Naive B cell (primary cell): ENCODE measurements around the gene ADGRE1. TPM values are rescaled to one million over a fixed set of nuclear protein-coding genes. Genes with fewer than 3 reads are reported as not detected.

Experiments
- ATAC-seq, 2 donors: fragments of 150-1000 bp; cut with Tn5 transposase; 2 replicates each; pipeline ENCODE4 v1.10.0; 2021; ENCODE audit warnings: low read depth in 2 of 2, mild to moderate bottlenecking in 2 of 2, moderate library complexity in 2 of 2
- DNase-seq: peaks from one replicate; pipeline ENCODE4 v3.0.0; 2022
- H3K27ac Mint-ChIP-seq, 6 donors: one replicate each; pipeline ENCODE4 v1.8.0; 2020 to 2022; ENCODE audit warnings: mild to moderate bottlenecking in 6 of 6, mixed read lengths in 6 of 6, moderate library complexity in 5 of 6, inconsistent platforms in 2 of 6
- H3K27me3 Mint-ChIP-seq, 3 donors: one replicate each; pipeline ENCODE4 v1.8.0; 2021 to 2022; ENCODE audit warnings: mixed read lengths in 3 of 3, mild to moderate bottlenecking in 1 of 3
- H3K36me3 Mint-ChIP-seq, 2 donors: one replicate each; pipeline ENCODE4 v1.8.0; 2020 to 2022; ENCODE audit warnings: mixed read lengths in 2 of 2, inconsistent platforms in 1 of 2, mild to moderate bottlenecking in 1 of 2
- H3K4me1 Mint-ChIP-seq, 3 donors: one replicate each; pipeline ENCODE4 v1.8.0; 2020 to 2022; ENCODE audit warnings: mixed read lengths in 3 of 3, inconsistent platforms in 1 of 3, mild to moderate bottlenecking in 1 of 3, moderate library complexity in 1 of 3
- H3K4me3 Mint-ChIP-seq, 8 donors: one replicate each; pipeline ENCODE4 v1.8.0; 2020 to 2022; ENCODE audit warnings: mild to moderate bottlenecking in 8 of 8, mixed read lengths in 8 of 8, moderate library complexity in 8 of 8, inconsistent platforms in 2 of 8
- H3K9me3 Mint-ChIP-seq, 7 donors: one replicate each; pipeline ENCODE4 v1.8.0; 2020 to 2022; ENCODE audit warnings: mixed read lengths in 7 of 7, mild to moderate bottlenecking in 5 of 7, inconsistent platforms in 2 of 7, moderate library complexity in 1 of 7
- polyA plus RNA-seq, 6 donors: library from polyadenylated mRNA; unstranded; fragments of 300-500 nt; fragmentation: Illumina TruSeq; gene quantifications; one replicate each; pipeline ENCODE4 v1.2.3, GENCODE V29; 2021; ENCODE audit warnings: low read depth in 6 of 6

ADGRE1 gene, protein sequence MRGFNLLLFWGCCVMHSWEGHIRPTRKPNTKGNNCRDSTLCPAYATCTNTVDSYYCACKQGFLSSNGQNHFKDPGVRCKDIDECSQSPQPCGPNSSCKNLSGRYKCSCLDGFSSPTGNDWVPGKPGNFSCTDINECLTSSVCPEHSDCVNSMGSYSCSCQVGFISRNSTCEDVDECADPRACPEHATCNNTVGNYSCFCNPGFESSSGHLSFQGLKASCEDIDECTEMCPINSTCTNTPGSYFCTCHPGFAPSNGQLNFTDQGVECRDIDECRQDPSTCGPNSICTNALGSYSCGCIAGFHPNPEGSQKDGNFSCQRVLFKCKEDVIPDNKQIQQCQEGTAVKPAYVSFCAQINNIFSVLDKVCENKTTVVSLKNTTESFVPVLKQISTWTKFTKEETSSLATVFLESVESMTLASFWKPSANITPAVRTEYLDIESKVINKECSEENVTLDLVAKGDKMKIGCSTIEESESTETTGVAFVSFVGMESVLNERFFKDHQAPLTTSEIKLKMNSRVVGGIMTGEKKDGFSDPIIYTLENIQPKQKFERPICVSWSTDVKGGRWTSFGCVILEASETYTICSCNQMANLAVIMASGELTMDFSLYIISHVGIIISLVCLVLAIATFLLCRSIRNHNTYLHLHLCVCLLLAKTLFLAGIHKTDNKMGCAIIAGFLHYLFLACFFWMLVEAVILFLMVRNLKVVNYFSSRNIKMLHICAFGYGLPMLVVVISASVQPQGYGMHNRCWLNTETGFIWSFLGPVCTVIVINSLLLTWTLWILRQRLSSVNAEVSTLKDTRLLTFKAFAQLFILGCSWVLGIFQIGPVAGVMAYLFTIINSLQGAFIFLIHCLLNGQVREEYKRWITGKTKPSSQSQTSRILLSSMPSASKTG
- polyA plus RNA-seq, result under 1 TPM in 3 of 6 donors, not detected in 3; 0.44 to 0.67 (median 0.52) TPM

DNA sequence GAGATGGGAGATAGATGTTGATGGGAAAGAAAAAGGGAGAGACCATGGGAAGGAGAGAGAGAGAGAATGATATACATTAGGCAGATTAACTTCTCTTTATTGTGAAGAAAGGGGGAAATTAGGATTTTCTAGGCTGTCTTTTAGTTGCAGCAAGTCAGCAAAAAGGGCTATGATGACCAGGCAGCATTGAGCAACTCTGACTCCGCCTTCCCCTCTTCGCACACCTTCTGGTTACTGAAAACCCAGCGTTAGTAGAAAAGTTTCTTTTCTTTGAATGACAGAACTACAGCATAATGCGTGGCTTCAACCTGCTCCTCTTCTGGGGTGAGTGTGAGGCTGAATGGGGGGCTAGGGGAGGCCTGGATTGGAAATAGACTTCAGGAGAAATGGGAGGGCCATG lies at the start of gene ADGRE1:
ADGRE1 (plus strand) TSS at position 264 of the 400 bp plus-strand sequence; CDS start at position 294, 30 bp downstream.
- H3K4me1 Mint-ChIP-seq, result peaks cover 8 to 16% (median 12%) of the 10 kb centered on the region in 3 donors
- ATAC-seq, result no peak

DNA sequence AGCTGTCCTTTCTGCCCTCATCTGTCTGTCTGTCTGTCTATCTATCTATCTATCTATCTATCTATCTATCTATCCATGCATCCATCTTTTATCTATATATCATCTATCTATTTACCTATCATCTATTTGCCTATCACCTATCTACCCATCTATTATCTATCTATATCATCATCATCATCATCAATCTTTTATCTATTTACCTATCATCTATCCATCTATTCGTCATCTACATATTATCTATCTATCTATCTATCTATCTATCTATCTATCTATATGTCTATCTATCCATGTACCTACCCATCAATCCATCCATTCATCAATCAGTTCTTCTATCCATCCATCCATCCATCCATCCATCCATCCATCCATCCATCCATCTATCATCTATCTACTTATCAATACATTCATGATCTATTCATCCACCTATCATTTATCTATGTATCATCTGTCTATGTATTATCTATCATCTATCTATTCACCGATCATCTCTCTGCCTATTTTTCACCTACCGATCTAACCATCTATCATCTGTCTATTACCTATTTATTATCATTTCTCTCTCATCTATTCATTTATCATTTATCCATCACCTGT lies 49.2 kb upstream of the ADGRE1 start:
- Mint-ChIP-seq H3K36me3 (peaks cover 16 to 30% of the 10 kb centered on the region in 2 donors), H3K4me3 (no peak overlapping the region), H3K4me1 (peaks cover 2 to 14% (median 8%) of the 10 kb centered on the region in 3 donors), H3K27ac (peak overlapping the region in 5 of 6 donors; percentile 0 to 82 (median 35)), H3K9me3 (no peaks in the 10 kb centered on the region), H3K27me3 (no peaks in the 10 kb centered on the region)
- DNase-seq, result no peak
- ATAC-seq, result no peak

More for the DNA sequence above, at the start of gene ADGRE1:
- DNase-seq, result no peak
- Mint-ChIP-seq H3K36me3 (peaks cover 8 to 18% of the 10 kb centered on the region in 2 donors), H3K27me3 (peaks cover 21 to 27% (median 26%) of the 10 kb centered on the region in 3 donors), H3K27ac (peak within 1 kb of the TSS in 1 of 6 donors; percentile 5), H3K4me3 (peak within 1 kb of the TSS in 1 of 8 donors; percentile 5), H3K9me3 (peaks cover 4 to 33% (median 17%) of the 10 kb centered on the region in 7 donors)

DNA sequence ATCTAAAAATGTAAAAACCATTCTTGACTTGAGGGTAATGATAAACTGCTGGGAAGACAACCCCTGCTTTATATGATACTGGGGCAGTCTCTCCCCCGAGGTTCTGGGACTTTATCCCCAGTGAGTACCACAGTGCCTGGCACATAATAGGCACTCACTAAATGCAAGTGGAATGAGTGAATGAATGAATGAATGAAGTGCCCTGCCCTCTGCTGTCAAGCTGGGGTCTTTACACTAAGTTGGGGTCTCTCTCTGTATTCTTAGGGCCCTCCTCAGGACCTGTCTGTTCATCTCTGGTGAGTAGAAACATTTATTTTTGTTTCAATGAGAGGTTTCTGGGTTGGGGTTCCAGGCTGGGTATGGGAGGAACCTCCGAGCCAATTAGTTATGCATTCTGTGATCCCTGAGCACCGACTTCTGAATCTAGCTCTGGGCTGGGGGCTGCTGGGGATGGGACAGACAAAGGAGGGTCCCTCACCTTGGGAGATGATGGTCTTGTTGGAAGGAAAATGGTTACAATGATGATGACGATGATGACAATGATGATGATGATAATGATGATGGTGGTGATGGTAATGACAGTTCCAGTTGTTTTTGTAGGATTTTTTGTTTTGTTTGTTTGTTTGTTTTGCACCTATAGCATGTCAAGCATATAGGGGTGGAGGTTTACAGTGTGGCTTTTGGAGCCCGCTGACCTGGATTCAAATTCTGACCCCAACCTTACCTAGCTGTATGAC lies 44.3 kb upstream of the ADGRE1 start:
- Mint-ChIP-seq H3K9me3 (no peaks in the 10 kb centered on the region), H3K36me3 (peaks cover 4 to 5% of the 10 kb centered on the region in 2 donors), H3K4me3 (peak overlapping the region in 1 of 8 donors; percentile 22), H3K4me1 (peaks cover 0 to 5% (median 3%) of the 10 kb centered on the region in 3 donors), H3K27ac (peak overlapping the region in 3 of 6 donors; percentile 51 to 72 (median 59)), H3K27me3 (no peaks in the 10 kb centered on the region)
- no peak for DNase-seq
- ATAC-seq, result no peak

DNA sequence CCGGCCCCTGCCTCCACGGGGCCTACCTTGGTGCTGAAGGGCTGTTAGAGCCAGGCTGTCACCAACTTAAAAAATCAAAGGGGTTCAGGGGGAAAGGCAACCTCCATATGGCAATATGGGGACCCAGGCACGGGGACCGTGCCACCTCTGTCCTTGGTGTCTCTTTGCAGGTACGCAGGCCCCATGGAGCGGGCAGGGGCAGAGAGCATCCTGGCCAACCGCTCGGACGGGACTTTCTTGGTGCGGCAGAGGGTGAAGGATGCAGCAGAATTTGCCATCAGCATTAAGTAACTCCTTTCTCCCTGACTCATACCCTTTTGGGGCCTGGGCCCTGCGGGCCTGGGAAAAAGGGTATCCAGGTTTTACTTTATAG lies 39.6 kb upstream of the ADGRE1 start:
- ATAC-seq, result no peak
- H3K27ac Mint-ChIP-seq, result no peak overlapping the region
- H3K9me3 Mint-ChIP-seq, result no peaks in the 10 kb centered on the region
- no peak for DNase-seq
- H3K27me3 Mint-ChIP-seq, result no peaks in the 10 kb centered on the region
- H3K4me3 Mint-ChIP-seq, result no peak overlapping the region
- peaks cover 0 to 7% (median 0%) of the 10 kb centered on the region in 3 donors for H3K4me1 Mint-ChIP-seq
- peaks cover 0 to 6% of the 10 kb centered on the region in 2 donors for H3K36me3 Mint-ChIP-seq

DNA sequence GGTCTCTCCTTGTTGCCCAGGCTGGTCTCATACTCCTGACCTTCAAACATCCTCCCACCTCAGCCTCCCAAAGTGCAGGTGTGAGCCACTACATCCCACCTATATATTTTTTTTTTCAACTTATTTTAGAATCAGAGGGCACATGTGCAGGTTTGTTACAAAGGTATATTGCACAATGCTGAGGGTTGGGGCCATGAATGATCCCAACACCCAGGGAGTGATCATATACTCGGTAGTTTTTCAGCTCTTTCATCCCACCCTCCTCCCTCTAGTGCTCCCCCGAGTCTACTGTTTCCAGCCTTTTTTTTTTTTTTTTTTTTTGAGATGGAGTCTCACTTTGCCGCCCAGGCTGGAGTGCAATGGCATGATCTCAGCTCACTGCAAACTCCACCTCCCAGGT lies 38.4 kb upstream of the ADGRE1 start:
- DNase-seq (no peak), ATAC-seq (no peak)
- H3K27ac Mint-ChIP-seq, result no peak overlapping the region
- no peak overlapping the region for H3K4me3 Mint-ChIP-seq
- peaks cover 0 to 9% of the 10 kb centered on the region in 2 donors for H3K36me3 Mint-ChIP-seq
- peaks cover 0 to 5% (median 3%) of the 10 kb centered on the region in 3 donors for H3K4me1 Mint-ChIP-seq
- H3K27me3 Mint-ChIP-seq, result no peaks in the 10 kb centered on the region
- H3K9me3 Mint-ChIP-seq, result no peaks in the 10 kb centered on the region

DNA sequence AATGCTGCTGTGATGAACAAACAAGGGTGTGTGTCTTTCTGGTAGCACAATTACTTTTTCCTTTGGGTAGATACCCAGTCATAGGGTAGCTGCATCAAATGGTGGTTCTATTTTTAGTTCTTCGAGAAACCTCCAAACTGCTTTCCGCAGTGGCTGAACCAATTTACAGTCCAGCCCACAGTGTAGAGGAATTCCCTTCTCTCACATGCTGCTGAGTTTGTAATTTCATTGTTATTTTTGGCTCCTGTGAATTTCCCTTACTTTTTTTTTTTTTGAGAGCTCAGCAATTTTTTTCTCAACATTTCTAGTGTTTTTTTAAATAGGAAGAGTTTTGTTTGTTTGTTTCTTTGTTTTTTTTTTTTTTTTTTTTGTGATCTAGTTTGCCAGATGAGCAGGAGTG lies 37.5 kb upstream of the ADGRE1 start:
- no peaks in the 10 kb centered on the region for H3K27me3 Mint-ChIP-seq
- peaks cover 0 to 5% (median 2%) of the 10 kb centered on the region in 3 donors for H3K4me1 Mint-ChIP-seq

DNA sequence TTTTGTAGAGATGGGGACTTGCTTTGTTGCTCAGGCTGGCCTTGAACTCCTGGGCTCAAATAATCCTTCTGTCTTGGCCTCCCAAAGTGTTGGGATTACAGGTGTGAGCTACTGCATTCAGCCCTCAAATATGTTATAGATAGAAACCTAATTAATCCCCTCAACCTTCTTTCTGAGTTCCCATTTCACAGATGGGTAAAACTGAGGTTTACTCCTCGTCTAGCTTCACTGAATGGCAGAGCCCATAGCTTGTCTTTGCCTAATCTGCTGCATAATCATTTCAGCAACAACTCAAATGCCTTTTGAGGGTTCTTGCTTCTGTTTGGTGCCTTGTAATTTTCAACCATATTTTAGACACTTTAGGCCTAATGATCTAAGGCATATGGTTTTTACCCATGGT lies 36.0 kb upstream of the ADGRE1 start:
- Mint-ChIP-seq H3K4me3 (no peak overlapping the region), H3K27ac (no peak overlapping the region), H3K9me3 (no peaks in the 10 kb centered on the region), H3K27me3 (no peaks in the 10 kb centered on the region), H3K4me1 (peaks cover 2 to 5% (median 5%) of the 10 kb centered on the region in 3 donors), H3K36me3 (peaks cover 10 to 31% of the 10 kb centered on the region in 2 donors)
- DNase-seq (no peak), ATAC-seq (no peak)

More for the DNA sequence above, 37.5 kb upstream of the ADGRE1 start:
- Mint-ChIP-seq H3K9me3 (no peaks in the 10 kb centered on the region), H3K4me3 (no peak overlapping the region), H3K36me3 (peaks cover under 1 to 18% of the 10 kb centered on the region in 2 donors), H3K27ac (peak overlapping the region in 2 of 6 donors; percentile 37 to 67)
- ATAC-seq (no peak), DNase-seq (no peak)

DNA sequence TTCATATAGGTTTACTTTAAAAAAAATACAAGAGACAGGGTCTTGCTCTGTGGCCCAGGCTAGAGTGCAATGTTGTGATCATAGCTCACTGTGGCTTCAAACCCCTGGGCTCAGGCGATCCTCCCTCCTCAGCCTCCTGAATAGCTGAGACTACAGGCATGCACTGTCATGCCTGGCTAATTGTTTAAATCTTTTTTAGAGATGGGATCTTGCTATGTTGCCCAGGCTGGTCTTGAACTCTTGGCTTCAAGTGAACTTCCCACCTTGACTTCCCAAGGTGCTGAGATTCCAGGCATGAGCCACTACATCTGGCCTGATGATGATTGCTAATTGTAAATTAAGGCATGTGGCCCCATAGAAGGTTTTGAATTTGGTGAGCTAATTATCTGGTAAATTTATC lies 35.4 kb upstream of the ADGRE1 start:
- H3K4me1 Mint-ChIP-seq, result peaks cover 2 to 9% (median 5%) of the 10 kb centered on the region in 3 donors
- no peak overlapping the region for H3K4me3 Mint-ChIP-seq
- no peaks in the 10 kb centered on the region for H3K9me3 Mint-ChIP-seq
- peaks cover 14 to 38% of the 10 kb centered on the region in 2 donors for H3K36me3 Mint-ChIP-seq
- no peak overlapping the region for H3K27ac Mint-ChIP-seq
- no peaks in the 10 kb centered on the region for H3K27me3 Mint-ChIP-seq
- DNase-seq (no peak), ATAC-seq (no peak)

DNA sequence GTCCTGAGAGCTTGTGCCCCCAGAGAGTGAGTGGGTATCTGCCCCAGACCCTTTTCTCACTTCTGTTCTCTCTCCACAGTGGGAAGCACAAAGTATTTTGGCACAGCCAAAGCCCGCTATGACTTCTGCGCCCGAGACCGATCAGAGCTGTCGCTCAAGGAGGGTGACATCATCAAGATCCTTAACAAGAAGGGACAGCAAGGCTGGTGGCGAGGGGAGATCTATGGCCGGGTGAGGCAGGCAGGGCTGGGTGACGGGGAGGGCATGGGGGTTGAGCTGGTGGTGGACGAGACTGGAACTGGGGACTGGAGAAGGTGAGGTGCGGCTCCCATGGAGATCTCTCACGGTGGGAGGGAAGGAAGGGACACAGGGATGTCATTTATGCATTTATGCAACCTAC lies 33.5 kb upstream of the ADGRE1 start:
- no peak for ATAC-seq
- no peak for DNase-seq
- Mint-ChIP-seq H3K27ac (peak overlapping the region in 3 of 6 donors; percentile 52 to 93 (median 59)), H3K4me3 (no peak overlapping the region), H3K27me3 (no peaks in the 10 kb centered on the region), H3K4me1 (peaks cover 2 to 9% (median 5%) of the 10 kb centered on the region in 3 donors), H3K9me3 (no peaks in the 10 kb centered on the region), H3K36me3 (peaks cover 14 to 40% of the 10 kb centered on the region in 2 donors)

DNA sequence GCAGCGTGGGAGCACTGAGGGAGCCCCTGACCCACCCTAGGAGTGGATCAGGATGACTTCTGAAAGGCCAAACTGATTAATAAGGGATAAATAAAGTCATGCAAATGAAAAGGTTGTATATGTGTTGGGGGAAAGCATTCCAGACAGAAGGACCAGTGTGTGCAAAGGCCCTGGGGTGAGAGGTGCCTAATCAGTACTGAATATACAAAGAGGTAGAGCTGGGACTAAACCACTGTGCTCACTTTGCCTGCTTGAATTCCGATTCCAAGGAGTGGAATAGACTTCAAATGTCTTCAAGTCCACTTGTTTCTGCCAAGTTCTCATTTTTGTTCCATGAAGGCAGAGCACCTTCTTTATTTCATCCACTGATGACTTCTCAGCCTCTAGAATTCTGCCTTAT lies 32.6 kb upstream of the ADGRE1 start:
- no peak for DNase-seq
- no peak overlapping the region for H3K4me3 Mint-ChIP-seq
- H3K4me1 Mint-ChIP-seq, result peaks cover 0 to 9% (median 5%) of the 10 kb centered on the region in 3 donors
- H3K9me3 Mint-ChIP-seq, result no peaks in the 10 kb centered on the region
- no peak for ATAC-seq
- H3K27me3 Mint-ChIP-seq, result no peaks in the 10 kb centered on the region
- peak overlapping the region in 1 of 6 donors; percentile 78 for H3K27ac Mint-ChIP-seq
- H3K36me3 Mint-ChIP-seq, result peaks cover 14 to 36% of the 10 kb centered on the region in 2 donors

DNA sequence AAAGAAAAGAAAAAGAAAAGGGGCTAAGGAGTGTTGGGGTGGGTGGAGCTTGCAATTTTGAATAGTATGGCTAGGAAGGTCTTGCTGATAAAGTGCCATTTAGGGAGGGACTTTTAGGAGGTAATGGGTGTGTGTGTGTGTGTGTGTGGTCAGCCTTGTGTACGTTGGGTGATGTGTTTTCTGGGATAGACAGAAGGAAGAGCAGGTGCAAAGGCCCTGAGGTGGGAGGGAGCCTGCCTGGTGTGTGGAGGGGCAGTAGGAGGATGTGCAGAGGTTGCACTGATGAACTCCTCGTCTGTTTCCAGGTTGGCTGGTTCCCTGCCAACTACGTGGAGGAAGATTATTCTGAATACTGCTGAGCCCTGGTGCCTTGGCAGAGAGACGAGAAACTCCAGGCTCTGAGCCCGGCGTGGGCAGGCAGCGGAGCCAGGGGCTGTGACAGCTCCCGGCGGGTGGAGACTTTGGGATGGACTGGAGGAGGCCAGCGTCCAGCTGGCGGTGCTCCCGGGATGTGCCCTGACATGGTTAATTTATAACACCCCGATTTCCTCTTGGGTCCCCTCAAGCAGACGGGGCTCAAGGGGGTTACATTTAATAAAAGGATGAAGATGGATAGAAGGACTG lies 30.5 kb upstream of the ADGRE1 start:
- H3K4me1 Mint-ChIP-seq, result peaks cover 3 to 11% (median 9%) of the 10 kb centered on the region in 3 donors
- peak overlapping the region in 1 of 8 donors; percentile 2 for H3K4me3 Mint-ChIP-seq
- peak overlapping the region in 4 of 6 donors; percentile 33 to 82 (median 56) for H3K27ac Mint-ChIP-seq
- no peaks in the 10 kb centered on the region for H3K27me3 Mint-ChIP-seq
- H3K9me3 Mint-ChIP-seq, result no peaks in the 10 kb centered on the region
- H3K36me3 Mint-ChIP-seq, result peaks cover 14 to 34% of the 10 kb centered on the region in 2 donors
- DNase-seq (no peak), ATAC-seq (no peak)

DNA sequence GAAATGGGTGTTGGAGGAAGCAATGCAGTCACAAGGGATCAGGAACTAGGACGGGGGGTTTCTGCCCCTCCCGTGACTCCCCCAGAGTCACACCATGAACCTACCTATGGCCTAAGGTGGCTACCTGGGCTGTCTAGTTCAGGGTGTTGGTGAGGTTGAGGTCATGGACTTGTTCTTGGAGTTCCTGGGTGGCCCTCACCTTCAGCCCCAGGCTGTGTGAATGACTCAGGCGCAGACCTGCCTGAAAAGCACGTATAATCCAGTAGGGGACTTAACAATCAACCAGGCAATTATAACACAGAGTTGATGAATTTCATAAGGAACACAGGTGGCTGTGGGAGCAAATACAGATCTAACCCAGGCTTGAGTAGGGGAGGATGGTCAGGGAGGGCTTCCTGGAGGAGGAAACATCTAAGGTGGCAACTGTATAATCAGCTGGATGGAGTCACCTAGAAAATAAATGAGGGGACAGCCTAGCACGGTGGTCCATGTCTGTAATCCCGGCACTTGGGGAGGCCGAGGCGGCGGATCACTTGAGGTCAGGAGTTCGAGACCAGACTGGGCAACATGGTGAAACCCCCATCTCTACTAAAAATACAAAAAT lies 25.6 kb upstream of the ADGRE1 start:
- ATAC-seq (no peak), DNase-seq (no peak)
- Mint-ChIP-seq H3K9me3 (no peaks in the 10 kb centered on the region), H3K4me1 (peaks cover 13 to 15% (median 15%) of the 10 kb centered on the region in 3 donors), H3K36me3 (peaks cover 1 to 4% of the 10 kb centered on the region in 2 donors), H3K27ac (peak overlapping the region; percentile 73 to 96 (median 93)), H3K4me3 (peak overlapping the region in 4 of 8 donors; percentile 30 to 88 (median 53)), H3K27me3 (no peaks in the 10 kb centered on the region)
